HG03521 (cell line): ENCODE results near the gene STXBP2.

Experiments
- ATAC-seq: cut with Tn5 transposase; IDR thresholded peaks from one replicate; pipeline ENCODE4 v1.9.1; 2021; ENCODE audit warnings: mild to moderate bottlenecking, moderate library complexity; ENCODE audit not compliant: unreplicated experiment

The STXBP2 gene

DNA sequence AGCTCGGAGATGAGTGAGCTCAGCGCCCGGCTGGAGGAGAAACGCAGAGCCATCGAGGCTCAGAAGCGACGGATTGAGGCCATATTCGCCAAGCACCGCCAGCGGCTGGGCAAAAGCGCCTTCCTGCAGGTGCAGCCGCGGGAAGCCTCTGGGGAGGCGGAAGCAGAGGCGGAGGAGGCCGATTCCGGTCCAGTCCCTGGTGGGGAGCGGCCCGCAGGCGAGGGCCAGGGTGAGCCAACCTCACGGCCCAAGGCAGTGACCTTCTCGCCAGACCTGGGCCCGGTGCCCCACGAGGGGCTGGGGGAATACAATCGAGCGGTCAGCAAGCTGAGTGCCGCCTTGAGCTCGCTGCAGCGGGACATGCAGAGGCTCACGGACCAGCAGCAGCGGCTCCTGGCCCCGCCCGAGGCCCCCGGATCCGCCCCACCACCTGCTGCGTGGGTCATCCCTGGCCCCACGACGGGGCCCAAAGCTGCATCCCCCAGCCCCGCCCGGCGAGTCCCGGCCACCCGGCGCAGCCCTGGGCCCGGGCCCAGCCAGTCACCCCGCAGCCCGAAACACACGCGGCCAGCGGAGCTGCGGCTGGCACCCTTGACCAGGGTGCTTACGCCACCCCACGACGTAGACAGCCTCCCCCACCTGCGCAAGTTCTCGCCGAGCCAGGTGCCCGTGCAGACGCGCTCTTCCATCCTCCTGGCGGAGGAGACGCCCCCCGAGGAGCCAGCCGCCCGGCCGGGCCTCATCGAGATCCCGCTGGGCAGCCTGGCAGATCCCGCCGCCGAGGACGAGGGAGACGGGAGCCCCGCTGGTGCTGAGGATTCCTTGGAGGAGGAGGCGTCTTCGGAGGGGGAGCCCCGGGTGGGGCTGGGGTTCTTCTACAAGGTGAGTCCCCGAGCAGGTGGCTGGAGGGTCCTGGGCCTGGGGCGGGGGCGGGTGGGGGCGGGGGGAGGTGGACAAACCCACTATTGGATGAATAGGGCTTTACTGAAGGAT, 24.3 kb upstream of the STXBP2 start:
- no peak for ATAC-seq

DNA sequence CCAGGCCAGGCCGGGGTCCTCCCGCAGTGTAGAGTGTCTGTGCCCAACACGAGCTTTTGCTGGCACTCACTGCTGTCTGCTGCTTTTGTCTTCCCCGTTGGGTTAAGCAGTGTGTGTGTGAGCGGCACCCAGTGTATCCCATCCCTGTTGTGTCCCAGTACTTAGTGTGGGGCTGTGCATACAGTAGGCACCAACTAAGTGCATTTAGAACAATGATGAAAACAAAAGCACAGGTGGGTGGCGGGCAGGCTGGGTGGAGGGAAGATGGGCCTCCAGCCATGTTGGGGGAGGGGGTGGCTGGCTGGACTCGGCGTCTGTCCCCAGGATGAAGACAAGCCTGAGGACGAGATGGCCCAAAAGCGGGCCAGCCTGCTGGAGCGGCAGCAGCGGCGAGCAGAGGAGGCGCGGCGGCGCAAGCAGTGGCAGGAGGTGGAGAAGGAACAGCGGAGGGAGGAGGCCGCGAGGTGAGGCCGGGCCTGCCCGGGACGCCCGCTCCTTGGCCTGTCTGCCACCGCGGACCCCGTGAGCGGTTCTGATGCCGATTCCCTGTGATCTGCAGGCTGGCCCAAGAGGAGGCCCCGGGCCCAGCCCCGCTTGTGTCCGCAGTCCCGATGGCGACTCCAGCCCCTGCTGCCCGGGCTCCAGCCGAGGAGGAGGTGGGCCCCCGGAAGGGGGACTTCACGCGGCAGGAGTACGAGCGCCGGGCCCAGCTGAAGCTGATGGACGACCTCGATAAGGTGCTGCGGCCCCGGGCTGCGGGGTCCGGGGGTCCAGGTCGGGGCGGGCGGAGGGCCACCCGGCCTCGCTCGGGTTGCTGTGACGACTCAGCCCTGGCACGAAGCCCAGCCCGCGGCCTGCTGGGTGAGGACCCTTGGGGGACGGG, 21.8 kb upstream of the STXBP2 start:
- no peak for ATAC-seq

DNA sequence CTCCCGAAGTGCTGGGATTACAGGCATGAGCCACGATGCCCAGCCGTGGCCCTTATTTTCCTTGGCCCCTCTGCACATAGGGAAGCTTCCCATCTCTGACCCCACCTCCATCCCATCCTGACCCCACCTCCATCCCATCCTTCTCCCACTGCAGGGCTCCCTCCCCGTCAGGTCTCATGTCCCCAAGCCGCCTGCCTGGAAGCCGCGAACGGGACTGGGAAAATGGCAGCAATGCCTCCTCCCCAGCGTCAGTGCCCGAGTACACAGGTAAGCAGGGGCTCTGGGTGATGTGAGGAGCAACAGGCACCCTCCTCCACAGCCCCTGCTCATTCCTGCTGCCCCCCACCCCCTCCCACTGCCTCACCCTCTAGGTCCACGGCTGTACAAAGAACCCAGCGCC, 19.7 kb upstream of the STXBP2 start:
- ATAC-seq, result no peak

DNA sequence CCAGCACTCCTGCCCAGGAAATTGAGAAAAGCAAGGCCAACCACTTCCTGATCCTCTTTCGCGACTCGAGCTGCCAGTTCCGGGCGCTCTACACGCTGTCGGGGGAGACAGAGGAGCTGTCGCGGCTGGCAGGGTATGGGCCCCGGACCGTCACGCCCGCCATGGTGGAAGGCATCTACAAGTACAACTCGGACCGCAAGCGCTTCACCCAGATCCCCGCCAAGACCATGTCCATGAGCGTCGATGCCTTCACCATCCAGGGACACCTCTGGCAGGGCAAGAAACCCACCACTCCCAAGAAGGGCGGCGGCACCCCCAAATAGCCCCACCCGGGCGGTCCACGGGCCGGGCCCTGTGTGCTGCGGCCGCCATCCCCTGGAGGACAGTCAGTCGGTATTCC, 19.2 kb upstream of the STXBP2 start:
- no peak for ATAC-seq

DNA sequence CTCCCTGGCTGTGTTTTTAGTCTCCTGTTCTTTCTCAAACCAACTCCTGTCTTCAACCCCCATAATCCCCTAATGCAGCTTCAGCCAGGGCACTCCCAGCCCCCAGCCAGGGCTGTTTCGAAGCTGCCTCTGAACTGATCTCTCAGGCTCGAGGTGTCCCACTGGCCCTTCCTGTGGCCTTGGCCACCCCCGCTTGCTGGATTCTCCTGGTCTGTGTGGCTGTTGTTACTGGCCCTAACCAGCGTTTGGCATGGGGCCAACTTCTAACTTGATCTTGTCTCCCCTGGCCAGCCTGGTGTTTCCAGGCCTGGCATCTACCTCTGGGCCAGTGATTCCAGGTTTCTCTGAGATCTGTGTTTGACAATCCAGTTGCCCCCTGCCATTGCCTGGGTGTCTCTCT, 18.6 kb upstream of the STXBP2 start:
- no peak for ATAC-seq

DNA sequence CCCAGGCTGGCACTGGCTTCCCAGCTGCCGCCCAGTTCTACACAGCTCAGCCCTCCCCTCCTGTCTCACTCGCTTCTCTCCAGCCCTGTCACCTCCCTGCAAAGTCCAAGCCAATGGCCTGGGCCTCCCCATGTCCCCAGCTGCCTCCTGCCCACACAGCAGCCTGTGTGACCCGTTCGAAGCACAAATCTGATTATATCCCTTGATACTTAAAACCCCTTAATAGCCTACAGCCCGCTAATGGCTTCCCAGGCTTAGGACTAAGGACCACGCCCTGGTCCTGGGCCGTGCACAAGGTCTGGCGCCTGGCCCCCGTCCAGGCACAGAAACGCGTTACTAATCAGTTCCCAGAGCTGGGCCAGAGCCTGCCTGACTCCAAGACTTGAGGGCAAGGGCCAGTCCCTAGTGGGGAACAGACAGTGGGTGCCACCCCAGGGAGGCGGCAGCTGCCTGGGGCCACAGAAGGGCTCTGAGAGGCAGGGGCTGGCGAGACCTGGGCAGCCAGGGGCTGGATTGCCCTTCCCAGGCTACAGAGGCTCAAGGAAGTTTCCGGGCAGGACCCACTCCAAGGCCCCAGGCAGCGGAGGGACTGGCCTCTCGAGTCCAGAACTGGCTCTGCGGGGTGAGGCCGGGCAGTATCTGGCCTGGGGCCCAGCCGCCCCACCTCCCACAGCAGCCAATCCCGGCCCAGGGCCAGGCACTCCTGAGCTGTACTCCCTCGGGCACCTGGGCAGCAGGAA, 18.0 kb upstream of the STXBP2 start:
- ATAC-seq, result no peak

DNA sequence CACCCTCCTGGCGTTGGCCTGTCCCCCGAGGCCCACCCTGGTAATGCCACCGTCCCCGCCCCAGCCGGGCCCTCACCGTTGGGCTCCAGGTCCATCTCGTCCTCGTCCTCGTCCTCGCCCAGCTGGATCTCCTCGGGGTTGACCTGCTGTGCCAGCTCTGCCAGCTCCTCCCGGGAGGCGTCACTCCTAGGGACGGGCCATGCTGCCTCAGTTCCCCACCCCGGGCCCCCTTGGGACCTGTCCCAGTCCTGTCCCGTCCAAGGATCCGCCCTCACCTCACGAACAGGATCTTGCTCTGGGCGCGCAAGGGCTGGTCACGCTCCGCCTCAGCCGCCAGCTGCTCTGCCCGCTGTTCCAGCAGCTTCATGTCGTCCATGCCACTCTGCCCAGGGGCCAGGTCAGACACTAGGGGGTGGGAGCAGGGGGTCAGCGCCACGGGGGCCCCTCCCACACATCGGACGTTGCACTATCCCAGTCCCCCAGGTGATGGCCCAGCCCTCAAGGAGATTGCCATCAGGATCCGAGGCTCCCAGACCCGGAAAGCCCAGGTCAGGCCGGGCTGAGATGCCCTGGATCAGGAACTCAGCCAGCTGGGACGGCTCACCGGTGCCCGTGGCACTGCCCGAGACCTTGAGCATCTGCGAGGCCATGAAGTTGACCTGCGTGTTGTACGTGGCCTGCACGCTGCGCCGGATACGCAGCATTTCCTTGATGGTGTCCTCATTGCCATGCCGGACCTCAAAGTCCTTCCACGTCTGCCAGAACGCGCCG, 17.1 kb upstream of the STXBP2 start:
- ATAC-seq, result no peak

DNA sequence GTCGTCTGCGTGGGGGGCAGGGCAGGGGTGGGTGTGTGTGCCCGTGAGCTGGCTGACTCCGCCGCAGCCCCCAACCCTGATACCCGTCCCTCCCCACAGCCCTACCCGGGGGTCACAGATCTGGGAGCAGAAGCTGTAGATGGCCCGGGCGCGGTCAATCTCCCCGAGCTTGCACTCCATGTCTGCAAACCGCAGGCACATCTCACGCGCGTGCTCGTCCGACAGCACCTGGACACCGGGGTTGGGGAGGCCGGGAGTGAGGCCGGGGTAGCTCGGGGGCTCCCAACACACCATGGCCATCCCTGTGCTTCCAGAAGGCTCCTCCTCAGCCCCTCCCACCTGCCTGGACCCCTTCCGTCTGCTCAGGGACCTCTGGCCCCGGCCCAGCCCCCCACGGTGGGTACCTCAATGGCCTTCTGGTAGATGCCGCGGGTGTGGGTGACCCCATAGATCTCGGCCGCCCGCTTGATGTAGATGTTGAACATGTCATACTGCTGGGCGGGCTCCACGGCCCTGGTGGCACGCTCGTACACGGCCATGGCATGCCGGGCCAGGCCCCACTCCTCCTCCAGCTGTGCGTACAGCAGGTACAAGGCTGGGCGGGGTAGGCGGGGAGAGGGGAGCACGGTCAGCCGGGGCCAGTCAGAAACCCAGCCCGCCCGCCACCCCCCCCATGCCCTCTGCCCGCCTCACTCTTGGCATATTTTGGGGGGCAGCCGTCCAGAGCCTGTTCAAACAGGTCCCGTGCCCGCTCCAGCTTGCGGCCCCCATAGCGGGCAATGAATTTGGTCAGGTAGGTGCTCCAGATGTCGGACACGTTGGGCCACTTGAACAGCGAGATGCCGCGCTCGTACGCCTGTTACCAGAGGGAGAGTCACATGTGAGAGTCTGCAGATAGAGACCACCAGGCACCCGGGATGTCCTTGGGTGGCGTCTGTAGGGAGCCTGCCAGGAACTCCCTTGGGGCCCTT, 16.2 kb upstream of the STXBP2 start:
- no peak for ATAC-seq

DNA sequence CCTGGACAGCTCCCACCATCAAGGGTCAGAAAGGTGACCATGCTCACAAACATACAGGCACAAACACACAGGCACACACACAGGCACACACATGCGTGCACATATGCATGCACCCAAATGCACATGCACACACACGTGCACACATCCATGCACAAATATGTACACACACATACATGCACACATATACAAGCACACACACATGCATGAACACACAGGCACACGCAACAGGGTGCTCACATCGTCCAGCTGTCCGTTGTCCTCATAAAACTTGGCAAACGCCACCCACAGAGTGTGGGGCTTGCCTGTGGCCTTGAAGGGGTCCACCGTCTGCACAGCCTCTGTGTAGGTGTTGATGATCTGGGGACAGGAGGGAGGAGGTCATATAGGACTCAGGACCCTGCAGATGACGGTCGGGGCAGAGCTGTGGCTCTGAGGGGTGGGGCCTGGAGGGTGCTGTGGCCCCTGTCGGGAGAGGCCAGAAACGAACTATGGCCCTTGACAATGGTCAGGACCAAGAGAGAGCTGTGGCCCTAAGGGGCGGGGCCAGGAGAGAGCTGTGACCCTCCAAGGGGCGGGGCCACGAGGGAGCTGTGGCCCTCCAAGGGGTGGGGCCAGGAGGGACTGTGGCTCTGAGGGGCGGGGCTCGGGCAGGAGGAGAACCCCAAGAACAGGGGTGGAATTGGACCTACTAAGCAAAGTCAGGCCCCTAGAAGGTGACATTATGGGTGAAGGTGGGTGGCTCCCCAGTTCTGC, 13.8 kb upstream of the STXBP2 start:
- no peak for ATAC-seq

DNA sequence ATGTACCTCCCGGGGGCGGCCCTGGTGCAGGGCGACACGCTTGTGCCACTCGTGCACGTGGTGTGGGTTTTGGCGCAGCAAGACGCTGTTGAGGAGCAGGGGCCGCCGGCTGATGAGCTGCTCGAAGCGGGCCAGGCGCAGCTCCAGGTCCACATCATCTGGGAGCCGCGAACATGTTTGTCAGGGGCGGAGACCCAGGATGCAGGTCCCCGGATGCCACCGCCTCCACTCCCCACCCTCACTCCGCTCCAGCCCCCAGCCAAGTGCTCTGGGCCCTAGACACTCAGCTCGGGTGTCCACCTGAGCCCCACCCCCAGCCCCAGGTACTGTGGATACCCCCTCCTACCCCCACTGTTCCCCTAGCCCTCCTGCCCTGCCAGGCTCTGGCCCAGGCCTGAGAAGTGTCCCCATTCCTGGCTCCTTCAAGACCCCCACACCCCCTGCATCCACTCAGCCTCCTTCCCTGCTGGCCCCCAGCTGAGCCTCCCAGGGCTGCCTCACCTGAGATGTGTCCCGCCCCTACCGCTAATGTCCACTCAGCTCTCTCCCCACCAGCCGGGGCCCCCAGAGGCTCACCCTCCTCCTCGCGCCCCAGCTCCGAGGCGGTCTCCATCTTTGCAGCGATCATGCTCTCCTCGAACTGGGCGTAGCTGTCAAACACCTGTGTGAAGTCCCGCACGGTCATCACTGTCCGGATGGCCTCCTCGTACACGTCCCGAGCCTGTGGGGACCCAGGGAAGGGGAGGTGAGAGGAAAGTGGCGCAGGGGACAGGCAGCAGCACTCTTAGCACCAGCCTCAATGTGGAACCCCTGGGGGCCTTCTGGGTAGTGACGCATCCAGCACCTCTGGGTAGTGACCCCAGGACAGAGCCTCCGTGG, 12.9 kb upstream of the STXBP2 start:
- ATAC-seq, result no peak

DNA sequence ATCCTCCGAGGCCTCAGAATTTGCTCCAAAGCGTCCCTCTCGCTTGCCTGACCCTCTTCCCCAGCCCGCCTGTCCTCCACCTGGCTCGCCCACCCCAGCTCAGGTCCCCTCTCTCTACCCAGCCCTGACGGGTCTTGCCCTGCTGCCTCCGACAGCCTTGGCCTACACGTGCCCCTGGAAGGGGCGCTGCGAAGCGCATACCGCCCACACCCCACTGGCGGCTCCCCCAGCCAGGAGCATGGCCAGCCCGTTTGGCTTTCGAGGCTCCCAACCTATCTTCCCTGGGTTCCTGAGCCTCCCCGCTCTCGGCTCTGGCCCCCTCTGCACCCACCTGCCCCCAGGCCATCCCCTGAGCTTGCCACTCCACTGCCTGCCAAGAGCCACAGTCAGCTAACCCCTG, 12.1 kb upstream of the STXBP2 start:
- no peak for ATAC-seq

DNA sequence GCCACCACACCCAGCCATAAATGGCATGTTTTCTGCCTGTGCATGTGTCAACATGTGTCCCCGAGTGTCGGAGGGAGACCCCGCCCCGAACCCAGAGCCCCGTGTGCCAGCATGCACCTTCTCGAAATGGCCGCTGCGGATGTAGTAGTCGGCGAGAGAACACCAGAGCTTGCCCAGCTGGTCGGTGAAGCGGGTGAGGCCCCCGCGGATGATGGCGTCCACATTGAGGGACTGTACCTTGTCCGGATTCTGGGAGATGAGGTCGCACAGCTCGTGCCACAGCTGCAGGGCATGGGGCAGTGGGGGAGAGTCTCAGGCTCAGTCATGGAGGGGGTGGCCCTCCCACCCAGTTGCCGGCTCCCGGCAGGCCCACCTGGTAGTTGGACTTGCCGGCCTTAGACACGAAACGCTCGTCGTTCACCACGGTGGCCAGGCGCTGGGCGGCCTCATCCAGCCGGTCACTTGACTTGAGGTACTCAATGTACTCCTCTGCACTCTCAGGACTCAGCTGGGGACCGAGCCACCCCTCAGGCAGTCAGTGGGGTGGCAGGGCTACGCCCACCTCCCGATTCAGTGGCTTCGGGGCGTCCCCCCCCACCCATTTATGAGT, 11.0 kb upstream of the STXBP2 start:
- no peak for ATAC-seq

DNA sequence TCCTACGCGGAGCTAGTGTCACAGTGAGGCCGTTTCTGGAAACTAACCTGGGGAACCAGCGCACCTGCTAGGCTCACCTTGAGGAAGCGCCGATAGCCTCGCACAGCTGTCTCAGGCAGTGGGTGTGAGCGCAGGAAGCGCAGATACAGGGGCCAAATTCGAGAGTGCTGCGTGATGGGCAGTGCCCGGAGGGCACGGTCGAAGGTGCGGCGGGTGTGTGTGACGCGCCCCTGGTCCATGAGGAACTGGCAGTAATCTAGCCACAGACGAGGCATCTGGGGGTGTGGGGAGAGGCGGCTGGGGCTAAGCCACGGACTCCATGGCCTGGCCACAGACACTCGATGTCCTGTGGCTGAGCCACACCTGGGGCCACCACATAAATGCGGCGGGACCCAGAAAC, 9.7 kb upstream of the STXBP2 start:
- no peak for ATAC-seq

DNA sequence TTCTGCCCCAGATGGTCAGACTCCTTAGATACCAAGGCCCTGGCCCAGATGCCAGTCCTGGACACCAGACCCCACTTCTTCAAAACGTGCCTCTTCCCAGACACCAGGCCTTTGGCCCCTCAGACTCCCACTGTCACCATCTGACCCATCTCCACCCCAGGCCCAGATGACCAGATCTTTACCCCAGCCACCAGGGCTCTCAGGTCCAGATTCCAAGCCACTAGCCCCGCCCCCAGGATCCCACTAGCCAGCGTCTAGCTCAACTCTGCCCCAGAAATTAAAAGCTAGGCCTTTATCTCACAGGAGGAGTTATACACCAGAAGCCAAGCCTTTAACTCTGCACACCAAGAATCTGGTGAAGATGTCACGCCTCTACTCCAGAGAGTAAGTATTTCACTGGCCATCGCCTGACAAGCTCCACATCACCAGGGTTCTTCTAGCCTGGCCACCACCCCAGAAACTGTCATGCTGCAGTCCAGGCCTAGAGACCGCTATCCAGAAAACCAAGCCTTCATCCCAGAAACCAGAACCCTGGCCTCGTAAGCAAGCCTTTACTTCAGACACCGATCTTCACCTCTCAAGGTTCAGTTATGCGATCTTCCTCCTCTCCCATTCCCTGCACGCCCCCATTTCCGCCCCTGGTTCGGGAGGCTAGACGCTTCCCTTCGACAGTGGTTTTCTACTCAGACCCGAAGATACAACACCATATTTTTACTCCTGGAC, 8.2 kb upstream of the STXBP2 start:
- ATAC-seq, result no peak

DNA sequence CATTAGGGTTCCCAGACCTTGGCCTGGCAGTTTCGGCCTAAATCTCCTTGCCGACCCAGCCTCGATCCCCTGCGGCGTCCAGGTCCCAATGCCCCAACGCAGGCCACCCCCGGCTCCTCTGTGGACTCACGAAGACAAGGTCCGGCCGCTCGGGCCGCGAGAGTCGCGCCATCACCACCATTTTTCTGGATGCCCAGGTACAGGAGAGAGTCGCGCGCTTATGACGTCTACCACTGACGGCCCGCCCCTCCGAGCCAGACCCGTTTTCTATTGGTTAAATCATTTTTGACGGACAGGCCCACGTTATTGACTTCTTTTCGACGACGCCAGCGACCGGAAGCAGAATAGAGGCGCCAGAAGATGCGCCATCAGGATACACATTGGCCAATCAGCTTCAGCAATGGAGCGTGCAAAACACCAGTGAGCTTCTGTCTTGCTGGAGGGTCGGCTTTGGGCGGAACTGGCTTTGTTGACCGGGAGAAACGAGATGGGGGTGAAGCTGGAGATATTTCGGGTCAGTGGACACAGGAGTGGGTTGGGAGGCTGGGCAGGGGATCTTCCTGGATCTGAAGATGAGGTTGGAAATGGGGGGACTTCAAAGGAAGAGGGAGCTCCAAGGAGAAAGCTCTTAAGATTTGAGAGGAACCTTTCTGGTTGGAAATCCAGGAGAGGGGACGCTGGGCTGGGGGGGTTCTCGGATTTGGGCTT, 7.4 kb upstream of the STXBP2 start, which contains the start of the genes PET100 and XAB2:
Gene PET100, plus strand, starts transcription at position 447 of the 708 bp plus-strand sequence. Its CDS starts 41 bp downstream, at position 488.
Gene XAB2, minus strand, starts transcription at position 199 of the 708 bp plus-strand sequence. Its CDS starts 18 bp downstream, at position 181.
- ATAC-seq, result peak; percentile 94
